SKM-1 (cell line): Measurements from ENCODE around the gene EPHA7.

Source experiments
- DNase-seq: peaks from one replicate; lab custom pipeline; 2025; ENCODE audit not compliant: unreplicated experiment; lab: John Stamatoyannopoulos, UW

The EPHA7 gene

GRCh38 chr6:93419304-93420162 is at the start of gene EPHA7:
Gene EPHA7 (minus strand): TSS chr6:93419559. CDS start chr6:93419341, 218 bp downstream.
- peak; percentile 39 for DNase-seq

GRCh38 chr6:93468291-93468690 is 48.9 kb upstream of the EPHA7 start:
- DNase-seq, result no peak

GRCh38 chr6:93454533-93454932 is 35.2 kb upstream of the EPHA7 start:
- no peak for DNase-seq

GRCh38 chr6:93453956-93454355 is 34.6 kb upstream of the EPHA7 start:
- DNase-seq, result no peak

GRCh38 chr6:93447874-93448273 is 28.5 kb upstream of the EPHA7 start:
- DNase-seq, result no peak

- no peak for DNase-seq
Measured at GRCh38 chr6:93437491-93437890, 18.1 kb upstream of the EPHA7 start.

- no peak for DNase-seq
Measured at GRCh38 chr6:93433592-93433991, 14.2 kb upstream of the EPHA7 start.

- DNase-seq, result peak; percentile 10
Measured at GRCh38 chr6:93424303-93425064, 5.1 kb upstream of the EPHA7 start.

GRCh38 chr6:93423542-93423941 is 4.2 kb upstream of the EPHA7 start:
- DNase-seq, result peak; percentile 8

- DNase-seq, result no peak
Measured at GRCh38 chr6:93420163-93420795, 920 bp upstream of the EPHA7 start.

GRCh38 chr6:93418408-93419303 is 703 bp downstream of the EPHA7 start:
- no peak for DNase-seq

GRCh38 chr6:93418033-93418407 is 1.3 kb downstream of the EPHA7 start:
- DNase-seq, result no peak

GRCh38 chr6:93417421-93418013 is 1.8 kb downstream of the EPHA7 start:
- DNase-seq, result no peak

- no peak for DNase-seq
Measured at GRCh38 chr6:93416571-93417420, 2.6 kb downstream of the EPHA7 start.

GRCh38 chr6:93413190-93413589 is 6.2 kb downstream of the EPHA7 start:
- no peak for DNase-seq

- no peak for DNase-seq
Measured at GRCh38 chr6:93412452-93412851, 6.9 kb downstream of the EPHA7 start.

GRCh38 chr6:93407186-93407585 is 12.2 kb downstream of the EPHA7 start:
- no peak for DNase-seq

GRCh38 chr6:93403390-93403789 is 16.0 kb downstream of the EPHA7 start:
- DNase-seq, result no peak

- DNase-seq, result no peak
Measured at GRCh38 chr6:93398723-93399122, 20.6 kb downstream of the EPHA7 start.
